ENCODE measurements around the gene SULT1E1.

SULT1E1 gene

DNA sequence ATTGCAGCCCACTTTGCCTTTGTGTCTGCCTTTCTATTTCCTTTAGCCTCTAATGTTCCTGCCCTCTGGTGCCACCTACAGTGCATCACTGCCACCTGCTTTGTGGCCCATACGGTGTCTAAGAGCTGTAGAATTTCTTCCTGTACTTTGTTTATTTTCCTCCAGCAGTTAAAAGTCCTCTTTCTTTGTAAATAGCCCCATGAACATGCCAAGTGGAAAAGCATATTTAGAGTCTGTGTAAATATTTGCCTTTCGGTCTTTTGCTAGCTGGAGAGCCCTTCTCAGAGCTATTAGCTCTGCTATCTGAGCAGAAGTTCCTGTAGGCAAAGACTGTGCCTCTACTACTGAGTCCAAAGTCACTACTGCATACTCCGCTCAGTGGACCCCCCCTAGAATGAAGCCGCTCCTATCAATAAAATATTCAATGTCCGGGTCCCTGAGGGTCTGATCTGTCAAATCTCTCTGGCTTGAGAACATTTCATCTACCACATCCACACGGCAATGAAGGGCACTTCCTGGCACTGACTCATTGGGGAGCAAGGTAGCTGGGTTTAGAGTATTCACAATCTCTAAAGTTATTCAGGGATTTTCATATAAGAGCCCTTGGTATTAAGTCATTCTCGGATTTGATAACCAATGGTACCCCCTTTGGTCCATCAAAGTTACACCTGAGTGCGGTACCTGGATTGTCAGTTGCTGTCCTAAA, 36.3 kb downstream of the SULT1E1 start:
- no peak overlapping the region for H3K4me3 ChIP-seq (ENCODE audit: insufficient read length, low read depth)
- H3K9me3 ChIP-seq (ENCODE audit: insufficient read depth, low read length), result no peaks in the 10 kb centered on the region
- TF ChIP-seq ZNF274 (IDR thresholded peaks at IDR 0.05; ENCODE audit: low read depth, low read length) (no peak), SUZ12 (IDR thresholded peaks at IDR 0.05; ENCODE audit: extremely low read depth, insufficient read depth, insufficient read length) (no peak), YY1 (IDR thresholded peaks at IDR 0.05; ENCODE audit: insufficient read depth, insufficient read length) (no peak)
- H3K9ac ChIP-seq (ENCODE audit: insufficient read length, low read depth), result no peak overlapping the region
- no peaks in the 10 kb centered on the region for H3K4me1 ChIP-seq (ENCODE audit: insufficient read depth, insufficient read length)
- H3K27me3 ChIP-seq (ENCODE audit: insufficient read depth, insufficient read length), result no peaks in the 10 kb centered on the region
- no peaks in the 10 kb centered on the region for H3K36me3 ChIP-seq (ENCODE audit: insufficient read depth, insufficient read length, low read length)
- no peak for DNase-seq (ENCODE audit: low read depth, low spot score)

DNA sequence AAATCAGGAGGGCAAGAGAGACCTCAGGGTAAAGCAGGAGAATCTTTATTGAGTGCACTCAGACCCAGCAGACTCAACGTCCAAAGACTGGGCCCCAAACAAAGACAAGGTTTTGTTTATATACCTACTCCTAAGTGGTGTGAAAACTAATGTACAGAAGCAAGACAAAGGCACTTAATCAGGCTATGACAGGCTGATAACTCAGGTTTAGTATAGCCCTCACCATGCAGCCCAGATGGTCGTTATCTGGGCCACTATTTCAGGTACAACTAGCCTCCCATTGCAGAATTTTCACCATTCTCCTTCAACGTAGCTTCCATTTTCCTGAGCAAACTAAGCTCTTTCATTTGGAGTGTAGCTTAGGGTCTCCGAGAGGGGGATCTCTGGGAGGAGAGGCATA, 36.9 kb downstream of the SULT1E1 start:
- Histone ChIP-seq H3K9ac (ENCODE audit: insufficient read length, low read depth) (no peak overlapping the region), H3K9me3 (ENCODE audit: insufficient read depth, low read length) (no peaks in the 10 kb centered on the region), H3K36me3 (ENCODE audit: insufficient read depth, insufficient read length, low read length) (no peaks in the 10 kb centered on the region), H3K27me3 (ENCODE audit: insufficient read depth, insufficient read length) (no peaks in the 10 kb centered on the region), H3K4me1 (ENCODE audit: insufficient read depth, insufficient read length) (no peaks in the 10 kb centered on the region), H3K4me3 (ENCODE audit: insufficient read length, low read depth) (no peak overlapping the region)
- TF ChIP-seq SUZ12 (IDR thresholded peaks at IDR 0.05; ENCODE audit: extremely low read depth, insufficient read depth, insufficient read length) (no peak), YY1 (IDR thresholded peaks at IDR 0.05; ENCODE audit: insufficient read depth, insufficient read length) (no peak), ZNF274 (IDR thresholded peaks at IDR 0.05; ENCODE audit: low read depth, low read length) (no peak)
- DNase-seq (ENCODE audit: low read depth, low spot score), result no peak

DNA sequence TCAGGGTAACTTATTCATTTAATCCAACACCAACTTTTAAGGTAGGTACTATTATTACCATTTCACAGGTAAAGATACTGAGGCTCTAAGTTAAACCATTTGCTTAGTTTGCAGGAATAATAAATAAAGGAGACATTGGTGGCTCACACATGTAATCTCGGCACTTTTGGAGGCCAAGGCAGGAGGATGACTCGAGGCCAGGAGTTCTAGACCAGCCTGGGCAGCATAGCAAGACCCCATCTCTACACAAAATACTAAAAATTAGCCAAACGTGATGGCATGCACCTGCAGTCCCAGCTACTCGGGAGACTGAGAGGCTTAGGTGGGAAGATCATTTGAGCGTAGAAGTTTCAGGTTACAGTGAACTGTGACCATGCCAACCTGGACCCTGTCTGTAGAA, 37.7 kb downstream of the SULT1E1 start:
- H3K27me3 ChIP-seq (ENCODE audit: insufficient read depth, insufficient read length), result no peaks in the 10 kb centered on the region
- no peaks in the 10 kb centered on the region for H3K4me1 ChIP-seq (ENCODE audit: insufficient read depth, insufficient read length)
- TF ChIP-seq ZNF274 (IDR thresholded peaks at IDR 0.05; ENCODE audit: low read depth, low read length) (no peak), SUZ12 (IDR thresholded peaks at IDR 0.05; ENCODE audit: extremely low read depth, insufficient read depth, insufficient read length) (no peak), YY1 (IDR thresholded peaks at IDR 0.05; ENCODE audit: insufficient read depth, insufficient read length) (no peak)
- H3K9me3 ChIP-seq (ENCODE audit: insufficient read depth, low read length), result no peaks in the 10 kb centered on the region
- H3K9ac ChIP-seq (ENCODE audit: insufficient read length, low read depth), result no peak overlapping the region
- DNase-seq (ENCODE audit: low read depth, low spot score), result no peak
- no peak overlapping the region for H3K4me3 ChIP-seq (ENCODE audit: insufficient read length, low read depth)
- H3K36me3 ChIP-seq (ENCODE audit: insufficient read depth, insufficient read length, low read length), result no peaks in the 10 kb centered on the region

DNA sequence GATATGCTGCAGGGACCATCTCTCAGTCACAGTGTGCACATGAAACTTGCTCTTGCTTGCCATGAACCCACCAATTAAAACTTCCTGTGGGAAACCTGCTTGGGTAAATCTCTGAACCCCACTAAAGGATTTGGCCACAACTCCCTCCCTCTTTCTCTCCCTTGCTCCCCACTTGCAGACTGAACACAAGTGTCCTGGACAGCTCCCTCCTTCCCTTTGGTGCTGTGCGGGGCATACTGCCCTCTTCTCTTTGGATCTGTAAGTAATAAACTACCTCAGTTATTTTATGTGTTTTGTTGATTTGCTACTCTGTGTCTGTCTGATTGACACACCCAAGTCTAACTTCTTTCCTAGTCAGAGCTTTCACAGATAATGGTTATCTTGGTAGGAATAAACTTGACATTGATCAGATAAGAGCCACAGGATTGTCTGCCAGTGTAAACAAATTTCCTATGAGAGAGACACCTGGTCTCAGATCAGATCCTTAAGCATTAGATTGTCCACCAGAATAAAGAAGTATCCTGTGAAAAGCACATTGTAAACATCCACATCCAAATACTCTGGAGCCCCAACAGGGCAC, 41.8 kb downstream of the SULT1E1 start:
- TF ChIP-seq ZNF274 (IDR thresholded peaks at IDR 0.05; ENCODE audit: low read depth, low read length) (no peak), YY1 (IDR thresholded peaks at IDR 0.05; ENCODE audit: insufficient read depth, insufficient read length) (no peak), SUZ12 (IDR thresholded peaks at IDR 0.05; ENCODE audit: extremely low read depth, insufficient read depth, insufficient read length) (no peak)
- H3K4me3 ChIP-seq (ENCODE audit: insufficient read length, low read depth), result no peak overlapping the region
- H3K4me1 ChIP-seq (ENCODE audit: insufficient read depth, insufficient read length), result no peaks in the 10 kb centered on the region
- no peak overlapping the region for H3K9ac ChIP-seq (ENCODE audit: insufficient read length, low read depth)
- no peaks in the 10 kb centered on the region for H3K36me3 ChIP-seq (ENCODE audit: insufficient read depth, insufficient read length, low read length)
- no peaks in the 10 kb centered on the region for H3K9me3 ChIP-seq (ENCODE audit: insufficient read depth, low read length)
- no peak for DNase-seq (ENCODE audit: low read depth, low spot score)
- no peaks in the 10 kb centered on the region for H3K27me3 ChIP-seq (ENCODE audit: insufficient read depth, insufficient read length)

DNA sequence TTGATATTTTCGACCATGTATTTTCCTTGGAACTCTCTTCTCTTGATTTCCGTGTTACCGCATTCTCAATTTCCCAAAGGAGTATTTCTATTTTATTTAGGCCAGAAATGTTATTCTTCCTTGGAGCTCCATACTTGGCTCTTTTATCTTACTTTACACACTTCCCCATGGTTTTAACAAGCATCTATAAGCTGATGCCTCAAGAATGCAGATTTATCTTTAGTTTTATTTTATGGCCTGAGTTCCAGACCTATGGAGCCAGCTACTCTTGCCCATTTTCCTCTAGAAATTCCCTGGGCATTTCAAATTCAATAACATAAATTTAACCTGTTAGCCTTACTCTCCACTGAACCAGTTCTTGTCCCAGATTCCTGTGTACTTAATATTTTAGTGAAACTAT, 43.7 kb downstream of the SULT1E1 start:
- Histone ChIP-seq H3K27me3 (ENCODE audit: insufficient read depth, insufficient read length) (no peaks in the 10 kb centered on the region), H3K9ac (ENCODE audit: insufficient read length, low read depth) (no peak overlapping the region), H3K4me1 (ENCODE audit: insufficient read depth, insufficient read length) (no peaks in the 10 kb centered on the region), H3K36me3 (ENCODE audit: insufficient read depth, insufficient read length, low read length) (no peaks in the 10 kb centered on the region), H3K4me3 (ENCODE audit: insufficient read length, low read depth) (no peak overlapping the region), H3K9me3 (ENCODE audit: insufficient read depth, low read length) (no peaks in the 10 kb centered on the region)
- no peak for TF ChIP-seq ZNF274 (IDR thresholded peaks at IDR 0.05; ENCODE audit: low read depth, low read length)
- no peak for TF ChIP-seq SUZ12 (IDR thresholded peaks at IDR 0.05; ENCODE audit: extremely low read depth, insufficient read depth, insufficient read length)
- TF ChIP-seq YY1 (IDR thresholded peaks at IDR 0.05; ENCODE audit: insufficient read depth, insufficient read length), result no peak
- no peak for DNase-seq (ENCODE audit: low read depth, low spot score)

DNA sequence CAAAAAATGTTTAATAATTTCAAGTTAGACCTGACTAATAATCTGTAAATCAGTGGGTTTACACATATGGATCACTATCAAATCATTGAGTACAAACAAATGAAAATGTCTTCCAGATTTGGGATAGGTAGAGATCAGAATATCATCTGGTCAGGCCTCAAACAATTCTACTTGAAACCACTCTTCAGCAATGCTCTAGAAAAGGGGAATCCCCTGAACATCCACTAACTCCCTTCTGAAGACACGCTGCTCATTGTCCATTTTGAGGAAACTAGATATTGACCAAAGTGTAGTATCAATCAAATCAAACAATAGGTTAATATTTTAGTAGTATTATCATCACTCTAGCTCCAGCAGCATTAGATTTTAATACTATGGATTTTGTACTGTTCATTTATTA, 46.3 kb downstream of the SULT1E1 start:
- no peak for DNase-seq (ENCODE audit: low read depth, low spot score)
- H3K27me3 ChIP-seq (ENCODE audit: insufficient read depth, insufficient read length), result no peaks in the 10 kb centered on the region
- no peaks in the 10 kb centered on the region for H3K9me3 ChIP-seq (ENCODE audit: insufficient read depth, low read length)
- no peak for TF ChIP-seq SUZ12 (IDR thresholded peaks at IDR 0.05; ENCODE audit: extremely low read depth, insufficient read depth, insufficient read length)
- TF ChIP-seq YY1 (IDR thresholded peaks at IDR 0.05; ENCODE audit: insufficient read depth, insufficient read length), result no peak
- no peak for TF ChIP-seq ZNF274 (IDR thresholded peaks at IDR 0.05; ENCODE audit: low read depth, low read length)
- no peak overlapping the region for H3K9ac ChIP-seq (ENCODE audit: insufficient read length, low read depth)
- H3K4me1 ChIP-seq (ENCODE audit: insufficient read depth, insufficient read length), result no peaks in the 10 kb centered on the region
- no peaks in the 10 kb centered on the region for H3K36me3 ChIP-seq (ENCODE audit: insufficient read depth, insufficient read length, low read length)
- no peak overlapping the region for H3K4me3 ChIP-seq (ENCODE audit: insufficient read length, low read depth)

DNA sequence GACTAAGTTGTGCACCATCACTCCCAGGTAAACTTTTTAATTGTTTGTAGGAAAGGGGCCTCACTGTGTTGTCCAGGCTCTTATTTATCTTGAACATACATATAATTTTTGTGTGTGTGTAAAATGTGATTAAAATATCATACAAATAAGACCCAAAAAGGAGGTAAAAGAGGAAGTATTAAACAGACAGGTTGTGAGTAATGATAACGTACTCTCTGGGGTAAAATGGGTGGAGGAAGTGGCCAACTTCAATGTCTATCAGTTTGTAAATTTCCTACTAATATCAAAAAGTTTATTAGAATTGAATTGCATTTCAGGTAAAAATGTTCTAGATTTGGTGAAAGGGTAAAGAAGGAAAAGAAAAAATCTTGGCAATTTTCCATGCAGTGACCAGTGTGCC, 48.8 kb downstream of the SULT1E1 start:
- no peaks in the 10 kb centered on the region for H3K36me3 ChIP-seq (ENCODE audit: insufficient read depth, insufficient read length, low read length)
- no peak for TF ChIP-seq SUZ12 (IDR thresholded peaks at IDR 0.05; ENCODE audit: extremely low read depth, insufficient read depth, insufficient read length)
- no peak for TF ChIP-seq YY1 (IDR thresholded peaks at IDR 0.05; ENCODE audit: insufficient read depth, insufficient read length)
- no peak for TF ChIP-seq ZNF274 (IDR thresholded peaks at IDR 0.05; ENCODE audit: low read depth, low read length)
- H3K4me3 ChIP-seq (ENCODE audit: insufficient read length, low read depth), result no peak overlapping the region
- no peaks in the 10 kb centered on the region for H3K4me1 ChIP-seq (ENCODE audit: insufficient read depth, insufficient read length)
- no peak overlapping the region for H3K9ac ChIP-seq (ENCODE audit: insufficient read length, low read depth)
- no peaks in the 10 kb centered on the region; the same call in 1 of the 2 replicates for H3K9me3 ChIP-seq (ENCODE audit: insufficient read depth, low read length)
- DNase-seq (ENCODE audit: low read depth, low spot score), result no peak
- no peaks in the 10 kb centered on the region for H3K27me3 ChIP-seq (ENCODE audit: insufficient read depth, insufficient read length)
